Activated T-helper 9 cell treated with anti-CD3 and anti-CD28 coated beads, Interleukin-2, amount 50 U/mL, for 16 hours (primary cell): ENCODE data around the gene PCDH15.
"Not testable (repeated sequence)": the region's sequence is repeated elsewhere in the genome, so short reads cannot be mapped to it uniquely, and the experiment has no call there.

ENCODE experiments used
- DNase-seq: peaks from one replicate; pipeline ENCODE4 v3.0.0-alpha.2; 2020; ENCODE audit warnings: low read depth

PCDH15 gene

GRCh38 chr10:54554028-54554427, 247.0 kb downstream of the PCDH15 start:
- no peak for DNase-seq

GRCh38 chr10:54550016-54550415, 251.0 kb downstream of the PCDH15 start:
- no peak for DNase-seq

- DNase-seq: no peak
Observed at GRCh38 chr10:54531296-54531695, 269.7 kb downstream of the PCDH15 start.

GRCh38 chr10:54530299-54530698, 270.7 kb downstream of the PCDH15 start:
- no peak for DNase-seq

- DNase-seq: no peak
Observed at GRCh38 chr10:54525816-54526215, 275.2 kb downstream of the PCDH15 start.

GRCh38 chr10:54515244-54515643, 285.8 kb downstream of the PCDH15 start:
- not testable (repeated sequence) for DNase-seq

- DNase-seq: no peak
Observed at GRCh38 chr10:54503863-54504262, 297.2 kb downstream of the PCDH15 start.

GRCh38 chr10:54501929-54502328, 299.1 kb downstream of the PCDH15 start:
- no peak for DNase-seq

- DNase-seq: no peak
Observed at GRCh38 chr10:54496852-54497251, 304.2 kb downstream of the PCDH15 start.

GRCh38 chr10:54487743-54488142, 313.3 kb downstream of the PCDH15 start:
- DNase-seq: no peak

- no peak for DNase-seq
Observed at GRCh38 chr10:54485971-54486370, 315.1 kb downstream of the PCDH15 start.

- no peak for DNase-seq
Observed at GRCh38 chr10:54484186-54484585, 316.8 kb downstream of the PCDH15 start.

- DNase-seq: no peak
Observed at GRCh38 chr10:54478601-54479000, 322.4 kb downstream of the PCDH15 start.

- DNase-seq: no peak
Observed at GRCh38 chr10:54477738-54478137, 323.3 kb downstream of the PCDH15 start.

- DNase-seq: no peak
Observed at GRCh38 chr10:54470324-54470631, 330.8 kb downstream of the PCDH15 start.

GRCh38 chr10:54469587-54470323, 331.3 kb downstream of the PCDH15 start:
- DNase-seq: no peak

- no peak for DNase-seq
Observed at GRCh38 chr10:54454271-54454670, 346.8 kb downstream of the PCDH15 start.

GRCh38 chr10:54449056-54449455, 352.0 kb downstream of the PCDH15 start:
- no peak for DNase-seq

- no peak for DNase-seq
Observed at GRCh38 chr10:54444170-54444569, 356.9 kb downstream of the PCDH15 start.

GRCh38 chr10:54441275-54441674, 359.8 kb downstream of the PCDH15 start:
- DNase-seq: no peak

- no peak for DNase-seq
Observed at GRCh38 chr10:54434782-54435181, 366.2 kb downstream of the PCDH15 start.

GRCh38 chr10:54415483-54415882, 385.5 kb downstream of the PCDH15 start:
- no peak for DNase-seq

- DNase-seq: no peak
Observed at GRCh38 chr10:54402576-54402975, 398.5 kb downstream of the PCDH15 start.

- no peak for DNase-seq
Observed at GRCh38 chr10:54396031-54396430, 405.0 kb downstream of the PCDH15 start.
